Loucy (cell line): Measurements from ENCODE around the gene SLC9A8.

ENCODE experiments used
- H2AFZ ChIP-seq: fragments of 200-600 bp; sonication (generic); 2 replicates; pipeline ENCODE4 v1.6.0; 2016; ENCODE audit warnings: antibody characterized with exemption, mild to moderate bottlenecking, low read length, moderate library complexity
- H3F3A ChIP-seq: fragments of 200-600 bp; 2 replicates; pipeline ENCODE4 v1.6.0; 2016; ENCODE audit warnings: antibody characterized with exemption, low read depth, mild to moderate bottlenecking
- H3K27me3 ChIP-seq: fragments of 200-600 bp; sonication (generic); 2 replicates; pipeline ENCODE4 v1.6.1; 2014; ENCODE audit warnings: low read length, mild to moderate bottlenecking; ENCODE audit not compliant: insufficient read depth, poor library complexity, severe bottlenecking
- H3K36me3 ChIP-seq: fragments of 200-600 bp; sonication (generic); 2 replicates; pipeline ENCODE4 v1.6.1; 2016; ENCODE audit warnings: low read length; ENCODE audit not compliant: insufficient read depth
- H3K4me1 ChIP-seq: fragments of 200-600 bp; sonication (generic); 2 replicates; pipeline ENCODE4 v1.5.1; 2014; ENCODE audit warnings: low read length, mild to moderate bottlenecking; ENCODE audit not compliant: insufficient read depth, poor library complexity, severe bottlenecking
- H3K4me2 ChIP-seq: fragments of 200-600 bp; sonication (generic); 2 replicates; pipeline ENCODE4 v1.6.0; 2014; ENCODE audit warnings: antibody characterized with exemption, low read length, low read depth, mild to moderate bottlenecking; ENCODE audit not compliant: poor library complexity, severe bottlenecking
- H3K4me3 ChIP-seq: fragments of 200-600 bp; sonication (generic); 2 replicates; pipeline ENCODE4 v1.5.1; 2014; ENCODE audit warnings: low read length, mild to moderate bottlenecking, mixed read lengths; ENCODE audit not compliant: poor library complexity, severe bottlenecking
- H3K79me2 ChIP-seq: fragments of 200-600 bp; sonication (generic); 2 replicates; pipeline ENCODE4 v1.6.1; 2014; ENCODE audit warnings: low read length; ENCODE audit not compliant: insufficient read depth
- H3K9ac ChIP-seq: fragments of 200-600 bp; sonication (generic); 2 replicates; pipeline ENCODE4 v1.6.0; 2014; ENCODE audit warnings: mild to moderate bottlenecking, low read depth, low read length, moderate library complexity; ENCODE audit not compliant: poor library complexity, severe bottlenecking
- H3K9me2 ChIP-seq: fragments of 200-600 bp; sonication (generic); replicated peaks from 2 replicates; pipeline ENCODE4 v1.6.1; 2016; ENCODE audit warnings: low read depth, low read length, mixed read lengths
- H3K9me3 ChIP-seq: fragments of 200-600 bp; sonication (generic); 2 replicates; pipeline ENCODE4 v1.6.1; 2014; ENCODE audit warnings: mild to moderate bottlenecking, antibody characterized with exemption, low read length, low read depth; ENCODE audit not compliant: insufficient read depth
- H4K20me1 ChIP-seq: fragments of 200-600 bp; sonication (generic); 2 replicates; pipeline ENCODE4 v1.6.0; 2014; ENCODE audit warnings: antibody characterized with exemption, low read length, mild to moderate bottlenecking; ENCODE audit not compliant: insufficient read depth, poor library complexity, severe bottlenecking
- EZH2phosphoT487 ChIP-seq: fragments of 200-600 bp; IDR thresholded peaks from 2 replicates; pipeline ENCODE4 v1.6.1; 2018; ENCODE audit warnings: antibody characterized with exemption, mild to moderate bottlenecking, moderate library complexity, borderline replicate concordance
- TF ChIP-seq, protein P1 (sequence below): fragments of 200-600 bp; sonication (generic); conservative IDR thresholded peaks from 2 replicates; pipeline ENCODE4 v1.5.1; 2014; ENCODE audit warnings: mild to moderate bottlenecking, antibody characterized with exemption, low read length

The SLC9A8 gene

DNA sequence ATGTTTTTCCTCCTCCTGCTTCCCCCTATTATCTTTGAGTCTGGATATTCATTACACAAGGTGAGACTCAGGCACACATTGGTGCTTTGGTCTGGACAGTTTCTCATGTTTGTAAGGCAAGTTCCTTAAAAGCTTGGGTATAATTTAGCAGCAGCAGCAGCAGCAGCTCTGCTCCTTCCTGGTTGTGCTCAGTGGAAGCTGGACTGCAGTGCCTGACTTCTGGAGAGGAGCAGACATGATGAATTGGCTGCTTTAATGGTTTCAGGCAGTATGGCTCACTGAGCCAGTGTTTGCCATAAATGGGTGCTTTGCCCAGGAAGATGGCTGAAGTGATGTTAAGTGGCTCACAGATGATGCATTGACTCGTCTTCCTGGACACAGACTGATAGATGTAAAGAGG, 32.4 kb downstream of the SLC9A8 start:
- H4K20me1 ChIP-seq: no peaks in the 10 kb centered on the region
- no peaks in the 10 kb centered on the region for H3K9me3 ChIP-seq
- peaks cover 26% of the 10 kb centered on the region; the same call in 1 of the 2 replicates for H3K36me3 ChIP-seq
- H2AFZ ChIP-seq: no peak overlapping the region
- H3K4me1 ChIP-seq: no peaks in the 10 kb centered on the region
- TF ChIP-seq, protein P1, sequence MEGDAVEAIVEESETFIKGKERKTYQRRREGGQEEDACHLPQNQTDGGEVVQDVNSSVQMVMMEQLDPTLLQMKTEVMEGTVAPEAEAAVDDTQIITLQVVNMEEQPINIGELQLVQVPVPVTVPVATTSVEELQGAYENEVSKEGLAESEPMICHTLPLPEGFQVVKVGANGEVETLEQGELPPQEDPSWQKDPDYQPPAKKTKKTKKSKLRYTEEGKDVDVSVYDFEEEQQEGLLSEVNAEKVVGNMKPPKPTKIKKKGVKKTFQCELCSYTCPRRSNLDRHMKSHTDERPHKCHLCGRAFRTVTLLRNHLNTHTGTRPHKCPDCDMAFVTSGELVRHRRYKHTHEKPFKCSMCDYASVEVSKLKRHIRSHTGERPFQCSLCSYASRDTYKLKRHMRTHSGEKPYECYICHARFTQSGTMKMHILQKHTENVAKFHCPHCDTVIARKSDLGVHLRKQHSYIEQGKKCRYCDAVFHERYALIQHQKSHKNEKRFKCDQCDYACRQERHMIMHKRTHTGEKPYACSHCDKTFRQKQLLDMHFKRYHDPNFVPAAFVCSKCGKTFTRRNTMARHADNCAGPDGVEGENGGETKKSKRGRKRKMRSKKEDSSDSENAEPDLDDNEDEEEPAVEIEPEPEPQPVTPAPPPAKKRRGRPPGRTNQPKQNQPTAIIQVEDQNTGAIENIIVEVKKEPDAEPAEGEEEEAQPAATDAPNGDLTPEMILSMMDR: no peak
- no peak for TF ChIP-seq EZH2phosphoT487
- no peaks in the 10 kb centered on the region for H3K27me3 ChIP-seq
- H3K9me2 ChIP-seq: no peaks in the 10 kb centered on the region
- H3F3A ChIP-seq: no peaks in the 10 kb centered on the region
- no peak overlapping the region for H3K4me2 ChIP-seq
- H3K9ac ChIP-seq: no peak overlapping the region
- no peak overlapping the region for H3K4me3 ChIP-seq
- no peaks in the 10 kb centered on the region for H3K79me2 ChIP-seq

DNA sequence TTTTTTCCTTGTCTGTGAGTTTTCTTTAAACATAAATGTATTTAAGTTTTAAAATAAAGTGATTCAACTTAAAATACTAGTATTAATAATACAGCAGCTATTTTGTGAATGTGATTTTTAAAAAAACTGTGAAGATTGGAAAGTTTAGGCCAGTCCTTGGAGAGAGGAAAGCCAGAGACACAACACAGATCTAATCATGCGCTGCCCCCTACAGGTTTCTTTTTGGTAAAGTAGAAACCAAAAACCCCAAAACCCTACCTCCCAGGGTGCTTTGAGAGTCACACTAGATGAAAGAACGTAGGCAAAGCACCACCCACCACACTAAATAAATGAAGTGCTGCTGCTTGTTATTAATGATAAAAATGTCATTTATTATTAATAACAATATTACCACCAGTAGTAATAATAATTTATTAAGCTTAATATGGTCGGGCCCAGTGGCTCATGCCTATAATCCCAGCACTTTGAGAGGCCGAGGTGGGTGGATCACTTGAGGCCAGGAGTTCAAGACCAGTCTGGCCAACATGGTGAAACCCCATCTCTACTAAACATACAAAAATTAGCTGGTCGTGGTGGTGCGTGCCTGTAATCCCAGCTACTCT, 33.7 kb downstream of the SLC9A8 start:
- Histone ChIP-seq H3K4me1 (no peaks in the 10 kb centered on the region), H3K9ac (no peak overlapping the region), H4K20me1 (no peaks in the 10 kb centered on the region), H3K4me2 (no peak overlapping the region), H2AFZ (no peak overlapping the region), H3K4me3 (no peak overlapping the region), H3K27me3 (no peaks in the 10 kb centered on the region), H3K9me2 (no peaks in the 10 kb centered on the region), H3K36me3 (peaks cover 29% of the 10 kb centered on the region; the same call in 1 of the 2 replicates), H3K79me2 (no peaks in the 10 kb centered on the region), H3K9me3 (no peaks in the 10 kb centered on the region), H3F3A (no peaks in the 10 kb centered on the region)
- no peak for TF ChIP-seq EZH2phosphoT487
- TF ChIP-seq, protein P1: peak; percentile 74

DNA sequence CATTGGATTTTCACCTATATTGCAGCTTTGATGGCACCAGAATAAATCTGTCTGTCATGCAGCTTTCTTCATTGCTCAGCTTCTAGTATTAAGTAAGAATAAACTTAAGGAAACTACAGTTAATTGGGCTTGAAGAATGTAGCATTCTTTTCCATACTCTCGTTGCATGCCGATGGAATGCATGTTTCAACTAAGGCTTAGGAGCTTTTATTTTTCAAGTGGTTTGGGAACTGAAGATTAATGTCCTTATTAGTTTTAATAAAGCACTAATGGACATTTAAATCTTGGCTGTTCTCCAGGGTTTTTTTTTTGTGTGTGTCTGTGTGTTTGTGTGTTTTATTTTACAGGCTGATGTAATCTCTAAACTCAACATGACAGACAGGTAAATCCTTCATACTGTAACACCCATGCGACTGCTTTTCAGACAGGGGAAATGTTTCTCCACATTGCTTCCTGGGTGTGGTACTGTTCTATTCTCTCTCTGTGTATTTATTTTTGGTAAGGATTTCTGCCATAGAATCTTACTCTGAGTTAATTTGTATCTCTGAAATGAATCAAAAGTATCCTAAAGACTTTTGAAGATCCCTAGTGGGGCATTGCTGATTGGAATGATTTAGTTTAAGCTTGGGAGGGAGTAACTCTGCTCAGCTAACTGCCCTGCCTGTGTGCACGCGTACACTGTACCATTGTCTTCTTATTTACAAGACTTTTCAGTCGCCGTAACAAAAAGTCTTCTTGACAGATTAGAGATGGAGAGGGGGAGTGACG, 38.0 kb downstream of the SLC9A8 start:
- no peaks in the 10 kb centered on the region for H3F3A ChIP-seq
- H3K4me3 ChIP-seq: no peak overlapping the region
- H2AFZ ChIP-seq: no peak overlapping the region
- H3K9me3 ChIP-seq: no peaks in the 10 kb centered on the region
- H3K36me3 ChIP-seq: peaks cover 35% of the 10 kb centered on the region; the same call in 1 of the 2 replicates
- H3K27me3 ChIP-seq: no peaks in the 10 kb centered on the region
- no peaks in the 10 kb centered on the region for H3K79me2 ChIP-seq
- no peak for TF ChIP-seq EZH2phosphoT487
- TF ChIP-seq, protein P1: no peak
- no peak overlapping the region for H3K9ac ChIP-seq
- H3K4me1 ChIP-seq: no peaks in the 10 kb centered on the region
- H3K4me2 ChIP-seq: no peak overlapping the region
- H4K20me1 ChIP-seq: no peaks in the 10 kb centered on the region
- no peaks in the 10 kb centered on the region for H3K9me2 ChIP-seq
